OCI-LY3 (cell line): ENCODE results near the gene SCPEP1.
"Not testable (repeated sequence)": the region's sequence is repeated elsewhere in the genome, so short reads cannot be mapped to it uniquely, and the experiment has no call there.

Experiments
- EZH2phosphoT487 ChIP-seq: fragments of 200-600 bp; shearing (Covaris generic); IDR thresholded peaks from 2 replicates; pipeline ENCODE4 v1.6.1; 2018; ENCODE audit warnings: antibody characterized with exemption, mixed run types, low read depth
- TF ChIP-seq, protein P1 (sequence below): fragments of 200-600, 300-600 bp; sonication (generic); IDR thresholded peaks from 2 replicates; pipeline ENCODE4 v1.5.1; 2014; ENCODE audit warnings: antibody characterized with exemption, low read length, low read depth

- TF ChIP-seq, protein P1, sequence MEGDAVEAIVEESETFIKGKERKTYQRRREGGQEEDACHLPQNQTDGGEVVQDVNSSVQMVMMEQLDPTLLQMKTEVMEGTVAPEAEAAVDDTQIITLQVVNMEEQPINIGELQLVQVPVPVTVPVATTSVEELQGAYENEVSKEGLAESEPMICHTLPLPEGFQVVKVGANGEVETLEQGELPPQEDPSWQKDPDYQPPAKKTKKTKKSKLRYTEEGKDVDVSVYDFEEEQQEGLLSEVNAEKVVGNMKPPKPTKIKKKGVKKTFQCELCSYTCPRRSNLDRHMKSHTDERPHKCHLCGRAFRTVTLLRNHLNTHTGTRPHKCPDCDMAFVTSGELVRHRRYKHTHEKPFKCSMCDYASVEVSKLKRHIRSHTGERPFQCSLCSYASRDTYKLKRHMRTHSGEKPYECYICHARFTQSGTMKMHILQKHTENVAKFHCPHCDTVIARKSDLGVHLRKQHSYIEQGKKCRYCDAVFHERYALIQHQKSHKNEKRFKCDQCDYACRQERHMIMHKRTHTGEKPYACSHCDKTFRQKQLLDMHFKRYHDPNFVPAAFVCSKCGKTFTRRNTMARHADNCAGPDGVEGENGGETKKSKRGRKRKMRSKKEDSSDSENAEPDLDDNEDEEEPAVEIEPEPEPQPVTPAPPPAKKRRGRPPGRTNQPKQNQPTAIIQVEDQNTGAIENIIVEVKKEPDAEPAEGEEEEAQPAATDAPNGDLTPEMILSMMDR: not testable (repeated sequence)
- TF ChIP-seq EZH2phosphoT487: not testable (repeated sequence)
Observed at GRCh38 chr17:56965241-56965640, 12.7 kb upstream of the SCPEP1 start.
